K562 (cell line): ENCODE data around the gene DPEP3. TPM values are rescaled to one million over a fixed set of nuclear protein-coding genes. Genes with fewer than 3 reads are reported as not detected.
A peak's percentile ranks its signal among the peaks of the same experiment; 100 is the strongest.

Source experiments
- ATAC-seq: fragments of 200-7000 bp; cut with Tn5 transposase; 3 replicates; pipeline ENCODE4 v1.9.1; 2020; ENCODE audit warnings: moderate library complexity
- BruUV-seq: library from RNA; stranded (reverse); fragments of 400-500 nt; replicated peaks from 2 replicates; lab custom pipeline; 2021; lab: Mats Ljungman, UMichigan
- CTCF ChIA-PET: fragments of 300-600 bp; formaldehyde crosslinking; extraction: SDS; loops from one replicate; lab custom pipeline; 2021; ENCODE audit warnings: low intra/inter-chr PET ratio; lab: Yijun Ruan, JAX
- POLR2A ChIA-PET: fragments of 300-600, 350-650 bp; sonication (Branson Sonifier 250); formaldehyde crosslinking; extraction: SDS; loops from one replicate; lab custom pipeline; 2021; ENCODE audit warnings: antibody characterized with exemption, inconsistent platforms; lab: Yijun Ruan, JAX
- DNase-seq, 4 experiments: peaks; one replicate each; pipeline versions ENCODE4 v3.0.0 to v3.0.0-alpha.2; 2011 to 2018; ENCODE audit warnings: low spot score in 3 of 4, mixed read lengths in 3 of 4; ENCODE audit errors: extremely low read depth in 1 of 4
- FAIRE-seq: peaks from 2 replicates; lab custom pipeline; 2011; peaks lifted over from hg19 to GRCh38; lab: Jason Lieb, UNC
- H2AFZ ChIP-seq: 2 replicates; pipeline ENCODE4 v1.6.0; 2011; ENCODE audit warnings: low read depth, low read length, control low read depth, inconsistent platforms
- H3K27ac ChIP-seq: fragments of 200-600 bp; 3 replicates; pipeline ENCODE4 v1.8.0; 2011; ENCODE audit warnings: low read depth, mild to moderate bottlenecking, control low read depth, inconsistent platforms, low read length, moderate library complexity, mixed read lengths; ENCODE audit errors: extremely low read depth
- H3K27me3 ChIP-seq, 2 experiments: fragments of 300-600 bp in 1 of 2; 2 replicates in 1 of 2; 3 replicates in 1 of 2; pipeline versions ENCODE4 v1.6.0 to v1.8.0; 2011; ENCODE audit warnings: inconsistent platforms in 2 of 2, low read length in 2 of 2, mild to moderate bottlenecking in 1 of 2, mixed read lengths in 1 of 2, moderate library complexity in 1 of 2; ENCODE audit not compliant: control insufficient read depth in 2 of 2, insufficient read depth in 2 of 2
- H3K36me3 ChIP-seq: fragments of 300-600 bp; 3 replicates; pipeline ENCODE4 v1.8.0; 2011; ENCODE audit warnings: mild to moderate bottlenecking, low read length, inconsistent platforms; ENCODE audit not compliant: control insufficient read depth, insufficient read depth
- H3K4me1 ChIP-seq, 2 experiments: fragments of 200-600 bp in 1 of 2; replicated peaks in 1 of 2; 2 replicates in 1 of 2; 3 replicates in 1 of 2; pipeline versions ENCODE4 v1.5.1 to v1.8.0; 2011; ENCODE audit warnings: inconsistent platforms in 2 of 2, low read length in 2 of 2, mild to moderate bottlenecking in 1 of 2, mixed read lengths in 1 of 2, moderate library complexity in 1 of 2; ENCODE audit not compliant: control insufficient read depth in 2 of 2, insufficient read depth in 2 of 2
- H3K4me2 ChIP-seq: 2 replicates; pipeline ENCODE4 v1.6.1; 2011; ENCODE audit warnings: low read length, control low read depth, inconsistent platforms, mixed read lengths; ENCODE audit not compliant: insufficient read depth
- H3K4me3 ChIP-seq: fragments of 200-600 bp; sonication (generic), shearing (Covaris generic); 2 replicates; pipeline ENCODE4 v1.5.1; 2016; ENCODE audit warnings: control low read depth, inconsistent platforms
- H3K79me2 ChIP-seq: fragments of 200-600 bp; 3 replicates; pipeline ENCODE4 v1.8.0; 2011; ENCODE audit warnings: low read length, inconsistent platforms; ENCODE audit not compliant: control insufficient read depth, insufficient read depth
- H3K9ac ChIP-seq, 2 experiments: 2 replicates each; pipeline versions ENCODE4 v1.6.0 to v1.6.1; 2011; ENCODE audit warnings: low read depth in 2 of 2, low read length in 2 of 2, control low read depth in 1 of 2, inconsistent platforms in 1 of 2, mild to moderate bottlenecking in 1 of 2, mixed read lengths in 1 of 2; ENCODE audit not compliant: insufficient read depth in 1 of 2
- H3K9me1 ChIP-seq: one replicate; pipeline ENCODE4 v1.6.0; 2011; ENCODE audit warnings: inconsistent platforms, mild to moderate bottlenecking, low read length, moderate library complexity; ENCODE audit not compliant: control insufficient read depth, insufficient read depth
- H3K9me3 ChIP-seq: replicated peaks from 2 replicates; pipeline ENCODE4 v1.5.1; 2011; ENCODE audit warnings: low read depth, low read length, inconsistent platforms; ENCODE audit not compliant: control insufficient read depth, insufficient read depth
- H4K20me1 ChIP-seq: replicated peaks from 2 replicates; pipeline ENCODE4 v1.6.1; 2011; ENCODE audit warnings: low read length, inconsistent platforms, mixed read lengths; ENCODE audit not compliant: control insufficient read depth, insufficient read depth
- ASH1L ChIP-seq: fragments of 450-650 bp; IDR thresholded peaks from 2 replicates; pipeline ENCODE4 v1.6.1; 2018; ENCODE audit warnings: borderline replicate concordance, mild to moderate bottlenecking, low read depth; ENCODE audit not compliant: partially characterized antibody
- CBX8 ChIP-seq: fragments of 200-600 bp; sonication (generic); IDR thresholded peaks from 2 replicates; pipeline ENCODE4 v1.6.1; 2012; ENCODE audit warnings: borderline replicate concordance, mixed run types, low read depth, mild to moderate bottlenecking, moderate library complexity, mixed read lengths, low read length, control low read depth, inconsistent platforms; ENCODE audit not compliant: poor library complexity, severe bottlenecking; ENCODE audit errors: extremely low read depth
- ELF4 ChIP-seq: fragments of 450-650 bp; formaldehyde crosslinking; IDR thresholded peaks from 2 replicates; pipeline ENCODE4 v1.4.0; 2022; ENCODE audit warnings: missing genetic modification characterization
- HDAC6 ChIP-seq: IDR thresholded peaks from 2 replicates; pipeline ENCODE4 v1.6.1; 2012; ENCODE audit warnings: low read depth, mild to moderate bottlenecking, control low read depth, inconsistent platforms, low read length, moderate library complexity
- MITF ChIP-seq: IDR thresholded peaks from 2 replicates; pipeline ENCODE4 v1.6.1; 2014; ENCODE audit warnings: antibody characterized with exemption
- POLR2G ChIP-seq: fragments of 200-400 bp; formaldehyde crosslinking; IDR thresholded peaks from 2 replicates; pipeline ENCODE4 v1.6.1; 2017; ENCODE audit warnings: low read depth, mild to moderate bottlenecking, antibody characterized with exemption, low read length, moderate library complexity
- PTBP1 ChIP-seq: fragments of 200-400 bp; formaldehyde crosslinking; IDR thresholded peaks from 2 replicates; pipeline ENCODE4 v1.6.1; 2017; ENCODE audit warnings: low read depth, low read length
- ZC3H4 ChIP-seq: sonication (generic); formaldehyde crosslinking; IDR thresholded peaks from 2 replicates; pipeline ENCODE4 v1.9.0; 2021; ENCODE audit warnings: missing genetic modification reagents, borderline replicate concordance
- WGBS: fragments of 100-300 bp; shearing (Covaris generic); methylation state at CpG from one replicate; pipeline ENCODE4 v1.1.6; 2016; ENCODE audit warnings: low coverage, mixed read lengths; ENCODE audit not compliant: insufficient coverage; ENCODE audit errors: missing lambda C conversion rate; 5-methylcytosine and 5-hydroxymethylcytosine counted together
- in situ Hi-C: fragments of 300-500 bp; cut with MboI; formaldehyde crosslinking; loops from 4 replicates; pipeline ENCODE4 v1.15.0; 2018; ENCODE audit warnings: inconsistent platforms, mixed read lengths
- intact Hi-C: fragments of 100-400 bp; cut with micrococcal nuclease; formaldehyde crosslinking; loops from 2 replicates; pipeline ENCODE4 v1.14.2; 2022
- polyA plus RNA-seq, 8 experiments: library from polyadenylated mRNA; depleted of rRNA in 4 of 8; stranded (reverse) in 5 of 8; unstranded in 3 of 8; fragments of >200 nt; fragmentation: Nextera tagmentation in 2 of 8; fragmentation: Illumina TruSeq in 1 of 8; extraction: Ambion mirVana in 2 of 8; extraction: Trizol in 1 of 8; gene quantifications; 2 replicates each; pipeline versions ENCODE4 v1.2.1 to v1.2.3, GENCODE V29; 2011 to 2014; ENCODE audit warnings: inconsistent platforms in 1 of 8, missing spikeins in 1 of 8
- total RNA-seq, 7 experiments: library from RNA; depleted of rRNA in 6 of 7; stranded (reverse); fragments of >200 nt in 6 of 7; fragmentation: Illumina TruSeq in 2 of 7; extraction: Trizol in 2 of 7; gene quantifications; 2 replicates each; pipeline versions ENCODE4 v1.2.1 to v1.2.3, GENCODE V29; 2011 to 2021; ENCODE audit warnings: low replicate concordance in 1 of 7
- TF ChIP-seq, protein P1 (sequence below): IDR thresholded peaks from 2 replicates; pipeline ENCODE4 v1.6.1; 2011; ENCODE audit warnings: borderline replicate concordance, low read depth, mild to moderate bottlenecking, moderate library complexity, low read length; ENCODE audit not compliant: insufficient read depth, poor library complexity, severe bottlenecking
- TF ChIP-seq, protein P2 (sequence below): fragments of 250-450 bp; sonication (Bioruptor Pico); IDR thresholded peaks from 2 replicates; pipeline ENCODE4 v1.5.0; 2021; ENCODE audit warnings: mild to moderate bottlenecking, moderate library complexity

The DPEP3 gene
- total and polyA plus RNA-seq, 9 of the 15 experiments (the other 6 are each of a cell fraction or from before 2014, with no cell fraction given) = not detected

DNA sequence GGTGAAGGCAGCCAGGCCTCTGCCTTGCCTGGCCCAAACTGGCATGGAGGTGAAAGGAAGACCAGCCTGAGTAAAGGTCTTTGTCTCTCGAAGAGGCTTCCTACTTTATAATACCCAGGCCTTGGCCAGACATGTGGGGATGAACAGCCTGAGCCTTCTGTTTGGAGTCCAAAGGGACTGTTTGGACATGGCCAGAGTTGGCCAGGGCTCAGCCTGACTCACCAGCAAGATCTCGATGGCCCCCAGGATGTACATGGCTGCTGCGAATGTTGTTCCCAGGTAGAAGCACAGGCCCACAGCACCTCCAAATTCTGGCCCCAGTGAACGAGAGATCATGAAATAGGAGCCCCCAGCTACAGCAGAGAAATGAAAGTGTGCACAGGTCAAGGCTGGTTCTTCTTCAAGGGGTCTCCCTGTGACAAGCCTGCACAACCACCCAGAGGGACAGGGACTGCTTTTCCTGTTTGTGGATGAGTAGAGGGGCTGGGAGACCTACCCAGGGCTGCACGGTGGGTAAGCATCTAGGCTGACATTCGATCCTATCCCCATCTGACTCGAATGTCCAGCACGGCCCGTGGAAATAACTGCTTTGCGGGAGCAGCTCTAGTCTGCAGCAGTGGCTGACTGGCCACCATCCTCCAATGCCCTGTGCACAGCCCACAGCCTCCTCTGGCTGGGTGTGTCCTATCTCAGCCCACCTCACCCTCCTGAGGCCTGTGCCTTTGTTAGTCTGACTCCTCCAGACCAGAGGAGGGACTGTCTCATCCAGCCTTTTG, 25.7 kb downstream of the DPEP3 start:
- in situ Hi-C loops = no loop called here
- BruUV-seq = no TSS peak
- peaks cover under 1 to 10% of the 10 kb centered on the region in 2 experiments; a peak in 4 of 5 replicates for H3K4me1 ChIP-seq
- TF ChIP-seq, protein P1, sequence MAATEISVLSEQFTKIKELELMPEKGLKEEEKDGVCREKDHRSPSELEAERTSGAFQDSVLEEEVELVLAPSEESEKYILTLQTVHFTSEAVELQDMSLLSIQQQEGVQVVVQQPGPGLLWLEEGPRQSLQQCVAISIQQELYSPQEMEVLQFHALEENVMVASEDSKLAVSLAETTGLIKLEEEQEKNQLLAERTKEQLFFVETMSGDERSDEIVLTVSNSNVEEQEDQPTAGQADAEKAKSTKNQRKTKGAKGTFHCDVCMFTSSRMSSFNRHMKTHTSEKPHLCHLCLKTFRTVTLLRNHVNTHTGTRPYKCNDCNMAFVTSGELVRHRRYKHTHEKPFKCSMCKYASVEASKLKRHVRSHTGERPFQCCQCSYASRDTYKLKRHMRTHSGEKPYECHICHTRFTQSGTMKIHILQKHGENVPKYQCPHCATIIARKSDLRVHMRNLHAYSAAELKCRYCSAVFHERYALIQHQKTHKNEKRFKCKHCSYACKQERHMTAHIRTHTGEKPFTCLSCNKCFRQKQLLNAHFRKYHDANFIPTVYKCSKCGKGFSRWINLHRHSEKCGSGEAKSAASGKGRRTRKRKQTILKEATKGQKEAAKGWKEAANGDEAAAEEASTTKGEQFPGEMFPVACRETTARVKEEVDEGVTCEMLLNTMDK = no peak
- TF ChIP-seq MITF (no peak), ASH1L (no peak), ELF4 (CRISPR knock-in tag) (no peak), HDAC6 (no peak), POLR2G (no peak), CBX8 (no peak), ZC3H4 (CRISPR knock-in tag) (no peak), PTBP1 (no peak)
- TF ChIP-seq, protein P2, sequence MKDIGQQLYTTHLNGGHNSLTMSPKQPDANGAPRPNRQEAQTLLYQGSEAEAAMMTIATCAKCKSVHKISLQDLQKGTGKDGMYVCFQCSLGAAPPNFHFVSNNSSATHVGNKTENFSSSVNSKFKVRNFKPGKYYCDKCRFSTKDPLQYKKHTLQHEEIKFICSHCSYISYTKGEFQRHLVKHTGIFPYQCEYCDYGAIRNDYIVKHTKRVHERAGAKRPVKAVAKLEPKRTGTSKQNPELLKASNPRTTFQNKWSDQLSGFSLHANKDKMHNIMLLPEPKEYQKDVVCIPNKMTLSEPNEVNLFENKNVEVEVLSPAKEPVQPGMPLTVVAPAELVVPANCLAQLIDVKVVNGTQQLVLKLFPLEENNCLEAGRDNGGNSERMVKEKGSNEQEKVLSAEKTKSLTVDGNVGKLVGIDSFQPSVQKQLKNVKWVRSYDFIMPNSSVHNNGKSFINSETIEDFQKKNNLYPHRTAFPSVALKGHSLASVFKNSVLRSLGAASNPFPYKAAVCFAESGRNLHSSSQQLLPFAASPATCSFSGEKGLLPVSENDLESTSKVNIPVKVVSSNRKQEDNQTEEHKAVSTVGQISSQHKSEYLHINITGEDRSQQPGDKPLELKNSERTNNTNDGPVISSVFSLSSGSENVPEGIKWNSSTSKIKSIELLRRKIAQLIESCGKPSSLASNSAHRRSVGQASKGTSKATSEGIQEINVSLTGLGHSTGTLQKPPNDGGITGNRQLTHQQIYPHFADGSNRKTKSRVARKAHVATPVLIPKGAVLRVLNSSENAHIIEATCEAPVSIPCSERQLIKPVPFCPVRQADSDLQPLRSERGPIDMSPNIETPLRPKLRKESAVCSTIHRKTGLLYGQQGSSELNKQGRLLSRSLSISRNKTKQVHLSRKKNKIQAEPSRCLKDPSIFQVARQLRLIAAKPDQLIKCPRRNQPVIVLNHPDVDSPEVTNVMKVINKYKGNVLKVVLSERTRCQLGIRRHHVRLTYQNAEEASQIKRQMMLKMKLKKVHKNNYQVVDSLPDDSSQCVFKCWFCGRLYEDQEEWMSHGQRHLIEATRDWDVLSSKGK = no peak

More for the DNA sequence above, 25.7 kb downstream of the DPEP3 start:
- H3K4me2 ChIP-seq = no peak overlapping the region
- H3K79me2 ChIP-seq = no peaks in the 10 kb centered on the region
- no peak overlapping the region for H3K27ac ChIP-seq
- intact Hi-C loops = no loop called here
- H3K27me3 ChIP-seq = no peaks in the 10 kb centered on the region
- H3K4me3 ChIP-seq = no peak overlapping the region
- DNase-seq (no peak), ATAC-seq (no peak), FAIRE-seq (no peak)
- H3K9me3 ChIP-seq = no peaks in the 10 kb centered on the region
- no peak overlapping the region for H2AFZ ChIP-seq
- CTCF ChIA-PET = no interaction called here
- H3K9ac ChIP-seq = 0 out of 4 replicates have a peak overlapping the region, but pooled peaks of 1 of the 2 experiments have one; percentile 68
- H3K9me1 ChIP-seq = no peaks in the 10 kb centered on the region
- POLR2A ChIA-PET = interaction anchor here (0.5 to 2.2 kb wide), 3 partner anchors 10 to 138 kb away, joined by 3 to 7 read pairs (median 3); partner anchors contain the start of gene LCAT
- peaks cover 71% of the 10 kb centered on the region; the same call in 2 of the 3 replicates for H3K36me3 ChIP-seq
- H4K20me1 ChIP-seq = peaks cover 4% of the 10 kb centered on the region; the same call in 1 of the 2 replicates
- 85% methylated on average over 10 of the region's 10 CpGs for WGBS
